Measurements from ENCODE around the gene DHRS11.
"Not testable (repeated sequence)": the region's sequence is repeated elsewhere in the genome, so short reads cannot be mapped to it uniquely, and the experiment has no call there.

Gene DHRS11

DNA sequence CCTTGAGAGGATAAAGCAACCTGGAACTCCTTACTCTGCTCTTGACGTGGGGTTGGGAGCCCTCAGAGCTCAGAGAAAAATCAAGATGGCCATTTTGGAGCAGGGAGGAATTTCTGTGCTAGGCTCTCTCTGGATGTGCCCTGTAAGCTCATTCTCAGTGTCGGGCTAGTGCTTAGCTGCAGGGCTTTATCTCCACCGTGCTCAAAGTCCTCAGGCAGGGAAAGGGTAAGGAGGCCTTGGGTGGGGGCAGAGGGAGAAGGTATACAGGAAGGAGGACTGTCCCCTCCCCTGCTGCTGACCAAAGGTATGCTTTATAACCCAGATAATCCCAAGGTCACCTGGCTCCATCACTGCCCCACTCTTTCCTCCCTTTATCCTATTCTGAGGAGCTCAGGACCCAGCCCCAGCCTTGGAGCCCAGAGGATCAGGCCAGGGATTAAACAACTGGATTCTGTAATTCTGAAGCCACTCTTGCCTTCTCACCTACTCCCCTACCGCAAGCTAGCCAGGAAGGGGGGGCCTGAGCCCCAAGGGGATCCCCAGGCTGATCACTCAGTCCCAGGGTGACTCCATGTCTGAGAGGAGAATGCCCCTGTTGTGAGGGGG lies 1.1 kb downstream of the DHRS11 start:
- no peak for DNase-seq

DNA sequence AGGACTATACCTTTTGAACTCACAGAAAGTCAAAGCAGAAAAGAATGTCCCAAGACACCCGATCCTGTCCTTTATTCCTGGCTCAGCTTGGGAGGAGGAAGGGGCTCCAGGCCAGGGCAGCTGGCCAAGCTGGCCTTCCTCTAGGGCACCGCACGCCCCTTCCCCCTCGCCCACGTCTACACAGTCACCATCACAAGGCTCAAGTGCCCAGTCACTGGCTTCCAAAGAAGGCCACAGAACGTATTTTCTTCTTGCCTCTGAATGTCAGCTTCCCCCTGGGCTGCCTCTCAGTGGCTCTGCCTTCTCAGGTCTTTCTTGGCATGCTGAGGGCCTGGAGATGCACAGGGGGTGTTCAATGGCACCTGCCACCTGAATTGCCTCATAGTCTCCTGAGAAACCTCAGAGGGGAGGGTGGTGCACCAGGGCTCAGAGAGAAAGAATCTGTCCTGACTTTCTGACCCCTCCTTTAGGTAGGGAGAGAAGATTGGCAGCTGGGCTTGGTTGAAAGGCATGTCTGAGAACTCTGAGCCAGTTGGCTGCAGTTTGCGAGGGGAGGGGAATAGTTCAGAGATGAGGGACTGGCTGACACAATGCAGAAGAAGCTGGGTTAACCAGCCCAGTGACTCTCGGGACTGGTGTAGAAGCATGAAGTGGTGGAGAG lies 2.1 kb downstream of the DHRS11 start:
- no peak for DNase-seq

DNA sequence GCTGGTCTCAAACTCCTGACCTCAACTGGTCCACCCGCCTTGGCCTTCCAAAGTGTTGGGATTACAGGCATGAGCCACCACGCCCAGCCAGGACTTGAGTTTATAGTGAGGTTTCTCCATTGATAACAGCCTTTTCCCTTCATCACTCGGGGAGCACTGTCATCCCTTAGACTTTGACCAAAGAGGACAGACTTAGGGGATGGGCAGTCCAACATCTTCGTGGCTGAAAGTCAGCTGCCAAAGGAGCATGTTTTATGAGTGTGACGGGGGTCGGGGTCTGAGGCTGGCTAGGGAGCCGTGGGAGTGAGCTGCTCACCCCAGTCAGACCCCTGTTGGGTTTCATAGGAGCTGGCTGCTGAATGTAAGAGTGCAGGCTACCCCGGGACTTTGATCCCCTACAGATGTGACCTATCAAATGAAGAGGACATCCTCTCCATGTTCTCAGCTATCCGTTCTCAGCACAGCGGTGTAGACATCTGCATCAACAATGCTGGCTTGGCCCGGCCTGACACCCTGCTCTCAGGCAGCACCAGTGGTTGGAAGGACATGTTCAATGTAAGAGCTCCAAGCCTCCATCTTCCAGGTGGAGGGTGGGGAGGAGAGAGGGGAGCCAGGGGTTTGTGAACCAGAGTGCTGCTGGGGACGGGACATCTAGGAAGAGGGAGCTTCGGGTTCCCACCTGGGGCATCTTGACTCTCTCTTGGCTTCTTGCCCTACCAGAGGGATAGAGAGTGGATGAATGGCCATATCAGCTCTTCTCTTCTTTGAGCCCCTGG lies 3.1 kb downstream of the DHRS11 start:
- DNase-seq, result no peak

DNA sequence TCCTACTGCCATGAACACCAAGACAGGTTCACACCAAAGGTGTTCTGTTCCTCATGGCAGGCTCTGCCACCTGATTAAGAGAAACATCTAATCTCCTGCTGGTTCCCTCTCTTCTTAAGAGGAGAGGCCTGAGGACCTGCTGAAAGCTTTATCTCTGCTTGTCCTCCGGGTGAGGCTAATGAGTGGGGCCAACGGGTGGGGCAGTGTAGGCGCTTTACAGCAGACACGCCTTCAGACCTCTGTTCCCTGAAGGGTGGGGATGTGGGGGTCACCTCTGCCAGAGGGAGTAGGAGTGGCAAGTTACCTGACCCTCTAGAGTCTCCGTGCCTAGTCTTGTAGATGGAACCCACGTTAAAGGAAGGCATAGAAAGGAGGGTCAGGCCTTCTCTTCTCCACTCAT lies 5.5 kb downstream of the DHRS11 start:
- no peak for DNase-seq

DNA sequence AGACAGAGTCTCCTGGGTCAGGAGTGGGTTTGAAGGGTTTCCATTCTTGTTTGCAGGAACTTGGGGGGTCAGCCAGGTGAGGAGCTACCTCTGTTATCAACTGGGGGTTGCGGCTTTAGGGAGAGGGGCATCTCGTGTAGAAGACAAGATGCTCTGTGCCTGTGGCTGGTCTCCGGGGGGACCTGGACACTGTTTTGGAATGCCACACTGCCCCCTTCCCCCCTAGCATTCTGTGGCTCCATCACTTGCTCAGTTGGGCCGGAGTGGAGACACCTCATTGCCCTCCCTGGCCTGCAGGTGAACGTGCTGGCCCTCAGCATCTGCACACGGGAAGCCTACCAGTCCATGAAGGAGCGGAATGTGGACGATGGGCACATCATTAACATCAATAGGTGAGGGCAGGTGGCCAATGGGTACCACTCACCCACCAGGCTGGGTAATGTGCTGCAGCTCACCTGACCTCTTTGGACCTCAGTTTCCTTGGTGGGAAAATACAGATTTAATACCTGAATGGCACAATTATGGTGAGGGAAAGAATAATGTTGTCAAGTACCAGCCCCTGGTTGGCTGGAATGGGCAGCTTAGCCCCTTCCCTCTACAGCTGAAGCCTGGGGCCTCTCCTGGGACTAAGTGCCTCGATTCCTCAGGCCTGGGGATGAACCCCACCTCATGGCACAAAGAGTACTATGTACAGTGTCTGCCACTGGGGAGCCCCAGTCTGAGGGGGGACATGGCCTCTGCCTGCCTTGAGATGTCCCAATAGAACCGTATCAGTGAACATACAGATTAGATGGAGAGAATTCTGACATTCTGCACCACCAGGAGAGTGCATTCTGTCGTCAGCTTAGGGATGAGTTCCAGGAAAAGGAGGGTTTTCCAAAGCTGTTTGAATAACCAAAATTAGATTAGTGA lies 6.4 kb downstream of the DHRS11 start:
- DNase-seq, result no peak

DNA sequence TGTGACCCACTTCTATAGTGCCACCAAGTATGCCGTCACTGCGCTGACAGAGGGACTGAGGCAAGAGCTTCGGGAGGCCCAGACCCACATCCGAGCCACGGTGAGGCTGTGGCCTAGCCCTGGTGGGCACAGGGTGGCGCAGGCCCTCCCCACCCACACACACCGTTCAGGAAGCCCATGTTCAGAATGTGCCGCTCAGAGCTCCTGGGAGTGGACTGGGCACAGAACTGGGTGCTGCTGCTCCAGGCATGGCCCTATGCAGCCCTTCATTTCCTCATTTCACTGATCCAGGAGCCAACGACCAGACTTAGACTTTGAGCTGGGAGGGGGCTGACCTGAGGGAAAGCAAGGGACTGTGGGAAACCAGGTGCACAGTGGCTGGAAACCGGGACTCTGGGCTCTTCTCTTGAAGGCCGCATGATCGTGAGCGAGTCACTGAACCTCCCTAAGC lies 7.3 kb downstream of the DHRS11 start:
- no peak for DNase-seq

DNA sequence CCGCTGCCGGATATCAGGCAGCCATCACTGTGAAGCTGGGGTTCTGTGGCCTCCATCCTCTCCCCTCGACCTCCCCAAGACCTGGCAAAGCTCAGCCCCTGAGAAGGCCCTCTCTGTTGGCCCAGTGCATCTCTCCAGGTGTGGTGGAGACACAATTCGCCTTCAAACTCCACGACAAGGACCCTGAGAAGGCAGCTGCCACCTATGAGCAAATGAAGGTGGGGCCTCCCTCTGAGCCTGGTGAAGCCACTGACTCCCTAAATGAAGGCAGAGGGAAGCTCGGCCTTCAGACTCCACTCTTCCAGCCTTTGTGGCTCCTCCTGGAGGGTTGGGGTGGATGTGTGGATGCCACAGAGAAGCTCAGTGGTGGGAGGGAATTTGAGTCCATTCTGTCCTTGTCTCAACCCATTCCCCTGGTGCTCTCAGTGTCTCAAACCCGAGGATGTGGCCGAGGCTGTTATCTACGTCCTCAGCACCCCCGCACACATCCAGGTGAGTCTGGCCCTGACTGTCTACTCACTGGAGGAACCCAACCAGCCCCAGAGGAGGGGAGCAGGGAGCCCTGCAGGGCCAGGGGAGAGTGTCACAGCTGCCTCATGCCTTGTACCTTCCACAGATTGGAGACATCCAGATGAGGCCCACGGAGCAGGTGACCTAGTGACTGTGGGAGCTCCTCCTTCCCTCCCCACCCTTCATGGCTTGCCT lies 8.0 kb downstream of the DHRS11 start:
- DNase-seq, result no peak

DNA sequence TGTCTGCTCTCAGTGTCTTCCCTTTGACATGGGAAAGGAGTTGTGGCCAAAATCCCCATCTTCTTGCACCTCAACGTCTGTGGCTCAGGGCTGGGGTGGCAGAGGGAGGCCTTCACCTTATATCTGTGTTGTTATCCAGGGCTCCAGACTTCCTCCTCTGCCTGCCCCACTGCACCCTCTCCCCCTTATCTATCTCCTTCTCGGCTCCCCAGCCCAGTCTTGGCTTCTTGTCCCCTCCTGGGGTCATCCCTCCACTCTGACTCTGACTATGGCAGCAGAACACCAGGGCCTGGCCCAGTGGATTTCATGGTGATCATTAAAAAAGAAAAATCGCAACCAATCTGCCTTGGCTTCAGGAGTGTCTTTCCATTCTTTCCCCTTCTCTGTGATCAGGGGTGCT lies 8.8 kb downstream of the DHRS11 start:
- DNase-seq, result no peak

DNA sequence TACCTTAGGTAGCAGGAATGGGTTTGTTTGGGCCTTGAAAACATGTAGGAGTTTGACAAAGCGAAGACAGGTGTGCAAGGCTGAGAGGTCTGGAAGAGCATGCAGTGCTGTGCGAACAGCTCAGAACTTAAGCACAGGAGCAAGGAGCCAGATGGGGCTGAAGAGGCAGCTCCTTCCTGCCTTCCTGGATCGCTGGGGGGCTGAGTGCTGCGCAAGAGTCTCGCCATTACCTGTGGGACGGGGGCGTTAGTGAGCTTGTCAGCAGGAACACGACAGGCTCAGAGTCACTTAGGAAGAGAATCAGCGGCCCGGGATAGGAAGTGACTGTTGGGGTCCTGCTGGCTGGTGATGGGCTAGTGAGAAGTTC lies 9.2 kb downstream of the DHRS11 start:
- DNase-seq, result no peak

DNA sequence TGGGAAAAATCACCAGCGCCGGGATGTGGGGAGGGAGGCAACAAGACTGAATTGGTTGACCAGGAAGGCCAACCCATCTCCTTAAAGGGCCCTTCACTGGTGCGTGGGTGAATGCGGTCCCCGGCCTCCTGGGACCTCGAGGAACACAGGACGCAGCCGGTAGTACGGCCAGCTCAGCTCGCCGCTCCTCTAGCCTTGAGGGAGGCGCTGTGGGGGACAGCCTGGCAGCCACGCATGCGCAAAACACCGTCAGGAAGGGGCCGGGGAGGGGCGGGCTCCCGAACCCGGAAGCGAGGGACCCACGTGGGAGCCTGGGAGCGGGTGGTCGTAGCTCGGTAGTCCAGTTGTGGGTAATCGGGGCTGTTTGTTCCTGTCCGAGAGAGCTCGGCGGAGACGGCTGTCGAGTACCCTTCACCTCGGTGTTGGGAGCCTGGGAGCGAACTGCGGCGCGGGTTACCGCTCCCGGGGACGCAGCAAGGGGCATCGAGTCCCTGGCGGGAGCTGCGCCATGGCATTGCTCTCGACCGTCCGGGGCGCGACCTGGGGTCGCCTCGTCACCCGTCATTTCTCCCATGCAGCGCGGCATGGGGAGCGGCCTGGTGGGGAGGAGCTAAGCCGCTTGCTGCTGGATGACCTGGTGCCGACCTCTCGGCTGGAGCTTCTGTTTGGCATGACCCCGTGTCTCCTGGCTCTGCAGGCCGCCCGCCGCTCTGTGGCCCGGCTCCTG lies 9.8 kb downstream of the DHRS11 start, which contains the start of gene MRM1:
Gene MRM1, plus strand, starts transcription at position 281 of the 727 bp plus-strand sequence. Its CDS starts 228 bp downstream, at position 509.
- peak; percentile 91 for DNase-seq

DNA sequence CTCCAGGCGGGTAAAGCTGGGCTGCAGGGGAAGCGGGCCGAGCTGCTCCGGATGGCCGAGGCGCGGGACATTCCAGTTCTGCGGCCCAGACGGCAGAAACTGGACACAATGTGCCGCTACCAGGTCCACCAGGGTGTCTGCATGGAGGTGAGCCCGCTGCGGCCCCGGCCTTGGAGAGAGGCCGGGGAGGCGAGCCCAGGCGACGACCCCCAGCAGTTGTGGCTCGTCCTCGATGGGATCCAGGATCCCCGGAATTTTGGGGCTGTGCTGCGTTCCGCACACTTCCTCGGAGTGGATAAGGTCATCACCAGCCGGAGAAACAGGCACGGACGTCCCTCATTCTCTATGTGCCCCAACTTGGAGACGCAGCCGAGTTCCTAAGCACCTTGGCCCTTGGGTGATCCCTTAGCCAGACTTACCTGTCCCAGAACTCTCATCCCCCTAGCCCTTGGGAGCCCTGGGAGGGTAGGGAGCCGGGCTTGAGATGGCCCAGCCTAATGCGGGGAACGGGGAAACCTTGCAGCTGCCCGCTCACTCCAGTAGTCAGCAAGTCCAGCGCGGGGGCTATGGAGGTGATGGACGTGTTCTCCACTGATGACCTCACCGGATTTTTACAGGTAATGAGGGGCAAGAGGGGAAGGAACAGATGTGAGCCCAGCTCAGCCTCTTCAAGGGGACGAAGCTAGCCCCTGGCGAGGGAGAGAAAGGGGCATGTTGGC lies 10.5 kb downstream of the DHRS11 start:
- peak; percentile 38 for DNase-seq

DNA sequence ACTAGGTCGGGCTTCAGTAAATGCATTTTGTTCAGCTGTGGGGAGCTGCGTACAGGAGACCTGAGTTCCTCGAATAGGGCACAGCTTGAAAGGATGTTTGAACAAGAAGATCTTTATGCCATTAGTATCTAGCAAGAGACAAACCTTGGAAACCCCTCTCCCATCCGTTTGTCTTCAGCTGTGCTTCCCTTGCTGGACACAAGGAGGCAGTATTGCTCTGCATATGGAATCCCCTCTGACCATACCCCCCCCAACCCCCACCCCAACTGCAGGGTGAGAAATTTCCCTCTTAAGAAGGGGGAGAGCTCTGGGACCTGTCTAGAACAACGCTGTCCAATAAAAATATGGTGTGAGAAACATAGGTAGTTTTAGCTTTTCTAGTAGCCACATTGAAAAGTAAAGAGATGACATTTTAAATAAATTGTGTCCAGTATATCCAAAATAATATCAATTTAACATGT lies 11.3 kb downstream of the DHRS11 start:
- peak; percentile 40 for DNase-seq

DNA sequence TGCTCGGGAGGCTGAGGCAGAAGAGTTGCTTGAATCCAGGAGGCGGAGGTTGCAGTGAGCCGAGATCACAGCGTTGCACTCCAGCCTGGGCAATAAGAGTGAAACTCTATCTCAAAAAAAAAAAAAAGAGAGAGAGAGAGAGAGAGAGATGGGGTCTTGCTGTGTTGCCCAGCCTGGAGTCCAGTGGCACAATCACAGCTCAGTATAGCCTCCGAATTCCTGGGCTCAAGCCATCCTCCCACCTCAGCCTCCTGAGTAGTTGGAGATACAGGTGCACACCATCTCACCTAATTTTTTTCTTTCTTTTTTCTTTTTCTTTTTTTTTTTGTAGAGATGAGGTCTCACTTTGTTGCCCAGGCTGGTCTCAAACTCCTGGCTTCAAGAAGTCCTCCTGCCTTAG lies 13.3 kb downstream of the DHRS11 start:
- not testable (repeated sequence) for DNase-seq

DNA sequence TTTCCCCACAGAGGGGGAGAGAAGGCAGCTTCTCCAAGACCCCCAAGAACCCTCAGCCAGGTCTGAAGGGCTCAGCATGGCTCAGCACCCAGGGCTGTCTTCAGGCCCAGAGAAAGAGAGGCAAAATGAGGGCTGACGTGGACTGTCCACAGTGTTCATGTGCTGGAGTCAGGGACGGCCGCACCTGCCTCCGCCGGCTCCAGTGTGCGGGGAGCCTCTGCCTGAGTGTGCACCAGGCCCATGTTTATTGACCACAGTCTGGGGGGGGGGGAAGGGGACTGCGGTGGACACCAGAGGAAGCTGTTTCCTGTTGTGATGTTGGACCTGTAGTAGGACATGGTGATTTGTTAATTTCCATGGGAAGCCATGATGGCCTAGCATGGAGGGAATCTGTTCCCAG lies 16.6 kb downstream of the DHRS11 start:
- DNase-seq, result no peak

DNA sequence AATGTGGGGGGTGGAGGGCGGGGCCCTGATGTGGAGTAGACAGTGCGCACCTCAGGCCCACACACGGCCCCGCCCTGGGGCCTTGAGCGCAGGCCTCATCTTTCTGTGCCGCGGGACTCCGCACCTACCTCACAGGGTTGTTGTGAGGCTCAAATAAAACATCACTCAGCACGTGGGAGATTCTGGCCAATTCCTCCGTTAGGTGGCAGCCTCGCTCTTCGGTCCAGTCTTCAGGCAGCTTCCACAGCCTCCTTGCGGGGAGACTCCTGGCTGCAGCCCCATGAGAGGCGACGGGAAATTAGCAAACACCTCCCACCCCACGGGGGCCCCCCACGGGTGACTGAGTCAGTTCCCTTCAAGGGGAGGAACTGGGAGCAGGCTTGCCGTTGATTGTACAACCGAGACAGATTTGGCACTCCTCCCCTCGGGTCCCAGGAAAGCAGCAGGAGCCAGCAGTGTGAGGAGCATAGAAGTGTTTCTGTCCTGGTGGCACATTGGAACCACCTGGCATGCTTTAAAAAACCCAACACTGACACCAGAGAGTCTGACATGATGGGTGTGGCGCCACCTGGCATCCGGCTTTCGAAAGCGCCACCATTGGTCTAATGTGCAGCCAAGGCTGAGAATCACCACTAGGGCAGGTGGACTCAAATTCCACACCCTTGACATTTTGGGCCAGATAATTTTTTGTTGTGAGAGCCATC lies 17.3 kb downstream of the DHRS11 start:
- peak; percentile 57 for DNase-seq

DNA sequence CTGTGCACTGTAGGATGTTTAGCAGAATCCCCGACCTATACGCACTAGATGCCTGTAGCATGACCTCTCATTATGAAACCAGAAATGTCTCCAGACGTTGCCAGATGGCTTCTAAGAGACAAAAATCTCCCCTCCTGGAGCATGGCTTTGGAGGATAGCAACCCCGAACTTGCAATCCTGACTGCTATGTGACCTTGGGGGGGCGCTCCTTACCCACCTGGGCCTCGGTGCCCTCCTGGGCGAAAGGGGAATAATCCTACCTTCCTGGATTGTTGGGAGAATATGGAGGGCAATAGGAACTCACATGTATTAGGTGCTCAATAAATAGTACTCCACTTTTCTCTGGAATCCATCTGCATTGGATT lies 17.8 kb downstream of the DHRS11 start:
- no peak for DNase-seq

DNA sequence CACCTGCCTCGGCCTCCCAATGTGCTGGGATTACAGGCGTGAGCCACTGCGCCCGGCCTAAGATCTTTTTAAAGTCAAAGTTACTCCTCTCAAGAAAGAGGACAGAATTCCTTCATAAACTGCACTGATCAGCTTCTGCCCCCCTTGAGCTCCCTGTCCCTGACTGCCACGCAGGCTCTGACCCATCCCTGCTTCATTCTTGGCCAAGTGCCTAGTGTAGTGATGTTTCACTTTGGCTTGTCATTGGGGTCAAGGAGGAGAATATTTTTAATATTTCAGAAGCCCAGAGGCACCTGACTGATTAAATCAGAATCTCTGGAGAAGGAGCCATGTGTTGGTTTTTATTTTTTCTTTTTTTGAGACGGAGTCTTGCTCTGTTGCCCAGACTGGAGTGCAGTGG lies 18.8 kb downstream of the DHRS11 start:
- no peak for DNase-seq

DNA sequence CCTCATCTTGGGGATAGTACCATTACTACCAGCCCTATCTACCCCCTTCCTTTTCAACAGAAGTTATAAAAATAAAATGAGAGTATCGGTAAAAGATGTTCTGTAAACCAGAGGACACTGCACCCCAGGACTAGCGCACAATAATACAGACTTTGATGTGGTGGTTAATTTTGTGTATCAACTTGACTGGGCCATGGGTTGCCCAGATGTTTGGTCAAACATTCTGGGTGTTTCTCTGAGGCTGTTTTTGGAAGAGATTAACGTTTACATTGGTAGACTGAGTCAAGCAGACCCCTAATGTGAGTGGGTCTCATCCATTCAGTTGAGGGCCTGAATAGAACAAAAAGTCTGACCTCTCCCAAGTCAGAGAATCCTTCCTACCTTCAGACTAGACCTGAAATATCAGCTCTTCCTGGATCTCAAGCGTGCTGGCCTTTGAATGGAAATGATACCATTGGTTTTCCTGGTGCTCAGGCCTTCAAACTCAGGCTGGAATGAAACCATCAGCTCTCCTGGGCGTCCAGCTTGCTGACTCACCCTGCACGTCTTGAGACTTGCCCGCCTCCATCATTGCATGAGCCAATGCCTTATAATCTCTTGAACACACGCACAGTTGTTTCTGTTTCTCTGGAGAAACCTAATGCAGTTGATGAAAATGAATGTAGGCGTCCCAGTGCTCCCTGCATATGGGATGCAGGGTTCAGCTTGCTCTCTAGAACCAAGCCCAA lies 19.8 kb downstream of the DHRS11 start:
- no peak for DNase-seq

DNA sequence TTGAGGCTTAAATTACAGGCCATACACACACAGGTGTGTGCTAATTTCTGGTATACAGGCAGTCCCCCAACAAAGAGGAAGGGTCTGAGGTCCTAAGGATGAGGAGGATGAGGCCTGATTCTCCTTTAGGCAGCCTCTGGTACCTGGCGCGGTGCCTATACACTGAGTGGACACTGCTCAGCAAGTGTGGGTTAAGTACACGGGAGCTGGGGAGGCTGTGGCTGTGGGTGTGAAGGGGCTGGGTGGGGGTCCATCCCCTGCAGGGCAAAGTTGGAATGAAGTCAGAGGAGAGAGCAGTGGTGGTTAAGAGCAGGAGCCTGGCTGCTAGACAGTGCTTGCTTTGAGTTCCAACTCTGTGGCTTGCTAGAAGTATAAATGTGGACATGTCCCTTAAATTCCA lies 20.6 kb downstream of the DHRS11 start:
- DNase-seq, result no peak
